Breast epithelium (tissue), 3 donors: ENCODE measurements around the gene SLC22A14.
"Not testable (repeated sequence)": the region's sequence is repeated elsewhere in the genome, so short reads cannot be mapped to it uniquely, and the experiment has no call there.

Experiments
- CTCF ChIP-seq, 3 donors: fragments of 450-650 bp; IDR thresholded peaks; one replicate each; pipeline ENCODE4 v1.5.1; 2016 to 2017; ENCODE audit warnings: antibody characterized with exemption in 3 of 3, mild to moderate bottlenecking in 3 of 3, moderate library complexity in 3 of 3
- POLR2A ChIP-seq: fragments of 450-650 bp; IDR thresholded peaks from one replicate; pipeline ENCODE4 v1.6.1; 2016; ENCODE audit warnings: antibody characterized with exemption, mild to moderate bottlenecking, moderate library complexity
- POLR2AphosphoS5 ChIP-seq, 3 donors: sonication (generic); formaldehyde crosslinking; IDR thresholded peaks; one replicate each; pipeline ENCODE4 v1.6.1; 2017; ENCODE audit warnings: antibody characterized with exemption in 3 of 3

GRCh38 chr3:38242812-38243211, 39.3 kb upstream of the SLC22A14 start:
- TF ChIP-seq CTCF (IDR thresholded peaks at IDR 0.05); POLR2A; POLR2AphosphoS5 (IDR thresholded peaks at IDR 0.05): not testable (repeated sequence)
